OCI-LY3 (cell line): Measurements from ENCODE around the gene RNF121.

Source experiments
- H2AFZ ChIP-seq: fragments of 200-600, 300-600 bp; shearing (Covaris generic); 2 replicates; pipeline ENCODE4 v1.6.0; 2014; ENCODE audit warnings: antibody characterized with exemption, low read depth, low read length
- H3K27ac ChIP-seq: fragments of 200-600, 300-600 bp; sonication (generic); 2 replicates; pipeline ENCODE4 v1.5.1; 2014; ENCODE audit warnings: mild to moderate bottlenecking, low read length, moderate library complexity, mixed read lengths
- H3K27me3 ChIP-seq: fragments of 200-600, 300-600 bp; sonication (generic); 2 replicates; pipeline ENCODE4 v1.6.1; 2014; ENCODE audit warnings: low read depth, low read length, mixed read lengths
- H3K36me3 ChIP-seq: fragments of 200-600, 300-600 bp; sonication (generic); replicated peaks from 2 replicates; pipeline ENCODE3; 2014; ENCODE audit warnings: low read depth, low read length, mixed read lengths
- H3K4me1 ChIP-seq: fragments of 300-600, 200-600 bp; sonication (generic); 2 replicates; pipeline ENCODE4 v1.6.1; 2014; ENCODE audit warnings: low read length, mixed read lengths
- H3K4me2 ChIP-seq: fragments of 200-600, 300-600 bp; sonication (generic); 2 replicates; pipeline ENCODE4 v1.6.1; 2014; ENCODE audit warnings: low read length, mixed read lengths
- H3K4me3 ChIP-seq: fragments of 300-600, 200-600 bp; sonication (generic); 2 replicates; pipeline ENCODE4 v1.5.1; 2014; ENCODE audit warnings: antibody characterized with exemption, mild to moderate bottlenecking, low read length, moderate library complexity
- H3K79me2 ChIP-seq: fragments of 300-600, 200-600 bp; shearing (Covaris generic); 2 replicates; pipeline ENCODE4 v1.6.1; 2014; ENCODE audit warnings: mild to moderate bottlenecking, low read length, mixed read lengths
- H3K9ac ChIP-seq: fragments of 300-600, 200-600 bp; shearing (Covaris generic); 2 replicates; pipeline ENCODE4 v1.6.0; 2014; ENCODE audit warnings: mild to moderate bottlenecking, low read length, moderate library complexity
- H3K9me3 ChIP-seq: fragments of 200-600, 300-600 bp; shearing (Covaris generic); 2 replicates; pipeline ENCODE4 v1.6.1; 2014; ENCODE audit warnings: low read length, mixed read lengths; ENCODE audit not compliant: insufficient read depth
- H4K20me1 ChIP-seq: fragments of 200-600, 300-600 bp; sonication (generic); 2 replicates; pipeline ENCODE4 v1.6.1; 2016; ENCODE audit warnings: low read length, mixed read lengths; ENCODE audit not compliant: insufficient read depth
- CTCF ChIP-seq: fragments of 200-600, 300-600 bp; sonication (generic); IDR thresholded peaks from 2 replicates; pipeline ENCODE4 v1.5.1; 2014; ENCODE audit warnings: antibody characterized with exemption, low read length, low read depth
- EZH2phosphoT487 ChIP-seq: fragments of 200-600 bp; shearing (Covaris generic); IDR thresholded peaks from 2 replicates; pipeline ENCODE4 v1.6.1; 2018; ENCODE audit warnings: antibody characterized with exemption, mixed run types, low read depth

The RNF121 gene

DNA sequence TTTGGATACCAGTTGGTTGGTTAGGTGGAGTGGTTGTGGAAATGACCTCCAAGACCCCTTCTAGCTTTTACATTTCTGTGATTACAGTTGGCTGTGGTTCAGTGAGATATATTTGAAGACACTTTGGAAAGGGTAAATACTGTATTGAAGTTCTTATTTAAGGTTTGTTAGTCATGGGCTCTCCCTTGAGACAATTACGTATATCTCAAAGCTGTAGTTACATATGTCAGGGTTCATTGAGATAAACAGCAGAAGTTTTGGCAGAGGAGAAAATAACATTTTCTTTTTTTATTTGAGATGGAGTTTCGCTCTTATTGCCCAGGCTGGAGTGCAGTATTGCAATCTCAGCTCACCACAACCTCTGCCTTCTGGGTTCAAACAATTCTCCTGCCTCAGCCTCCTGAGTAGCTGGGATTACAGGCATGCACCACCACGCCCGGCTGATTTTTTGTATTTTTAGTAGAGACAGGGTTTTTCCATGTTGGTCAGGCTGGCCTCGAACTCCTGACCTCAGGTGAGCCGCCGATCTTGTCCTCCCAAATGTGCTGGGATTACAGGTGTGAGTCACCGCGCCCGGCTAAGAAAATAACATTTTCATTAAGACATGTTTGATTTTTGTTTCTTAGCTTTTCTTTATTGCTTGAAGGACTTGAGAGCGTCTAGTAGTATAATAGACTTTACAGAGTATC is 1.9 kb downstream of the RNF121 start:
- Histone ChIP-seq H3K9ac (peak overlapping the region; percentile 70), H3K9me3 (no peaks in the 10 kb centered on the region), H3K4me2 (peak overlapping the region; percentile 88), H4K20me1 (peaks cover 17% of the 10 kb centered on the region; the same call in 1 of the 2 replicates), H2AFZ (no peak overlapping the region), H3K4me3 (peak overlapping the region; percentile 84), H3K27ac (peak overlapping the region; percentile 74), H3K36me3 (peaks cover 7% of the 10 kb centered on the region), H3K79me2 (peaks cover 83% of the 10 kb centered on the region), H3K27me3 (no peaks in the 10 kb centered on the region), H3K4me1 (peaks cover 58% of the 10 kb centered on the region)
- TF ChIP-seq EZH2phosphoT487 (no peak), CTCF (no peak)

DNA sequence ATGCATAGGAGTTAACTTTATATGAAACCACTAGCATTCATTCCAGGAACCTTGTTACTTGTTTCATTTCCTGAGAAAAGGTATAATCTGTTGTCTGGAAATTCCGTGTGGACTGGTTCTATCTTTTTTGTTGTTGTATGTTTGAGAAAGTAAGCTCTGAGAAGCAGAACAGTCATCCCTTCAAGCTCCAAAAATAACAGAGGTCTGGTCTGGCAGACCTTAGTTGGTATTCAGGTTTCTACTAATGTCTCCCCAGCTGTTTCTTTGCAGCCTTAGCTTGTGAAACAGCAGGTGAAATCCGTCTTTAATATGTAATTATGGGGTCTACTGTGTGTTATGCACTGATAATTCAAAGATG is 2.4 kb downstream of the RNF121 start:
- TF ChIP-seq CTCF = no peak
- no peak for TF ChIP-seq EZH2phosphoT487
- H3K4me1 ChIP-seq = peaks cover 58% of the 10 kb centered on the region
- H3K36me3 ChIP-seq = peaks cover 6% of the 10 kb centered on the region
- peaks cover 88% of the 10 kb centered on the region for H3K79me2 ChIP-seq
- peak overlapping the region; percentile 88 for H3K4me2 ChIP-seq
- no peaks in the 10 kb centered on the region for H3K9me3 ChIP-seq
- H4K20me1 ChIP-seq = peaks cover 17% of the 10 kb centered on the region; the same call in 1 of the 2 replicates
- H3K27ac ChIP-seq = peak overlapping the region; percentile 74
- peak overlapping the region; percentile 84 for H3K4me3 ChIP-seq
- H2AFZ ChIP-seq = no peak overlapping the region
- peak overlapping the region; percentile 39 for H3K9ac ChIP-seq
- no peaks in the 10 kb centered on the region for H3K27me3 ChIP-seq

DNA sequence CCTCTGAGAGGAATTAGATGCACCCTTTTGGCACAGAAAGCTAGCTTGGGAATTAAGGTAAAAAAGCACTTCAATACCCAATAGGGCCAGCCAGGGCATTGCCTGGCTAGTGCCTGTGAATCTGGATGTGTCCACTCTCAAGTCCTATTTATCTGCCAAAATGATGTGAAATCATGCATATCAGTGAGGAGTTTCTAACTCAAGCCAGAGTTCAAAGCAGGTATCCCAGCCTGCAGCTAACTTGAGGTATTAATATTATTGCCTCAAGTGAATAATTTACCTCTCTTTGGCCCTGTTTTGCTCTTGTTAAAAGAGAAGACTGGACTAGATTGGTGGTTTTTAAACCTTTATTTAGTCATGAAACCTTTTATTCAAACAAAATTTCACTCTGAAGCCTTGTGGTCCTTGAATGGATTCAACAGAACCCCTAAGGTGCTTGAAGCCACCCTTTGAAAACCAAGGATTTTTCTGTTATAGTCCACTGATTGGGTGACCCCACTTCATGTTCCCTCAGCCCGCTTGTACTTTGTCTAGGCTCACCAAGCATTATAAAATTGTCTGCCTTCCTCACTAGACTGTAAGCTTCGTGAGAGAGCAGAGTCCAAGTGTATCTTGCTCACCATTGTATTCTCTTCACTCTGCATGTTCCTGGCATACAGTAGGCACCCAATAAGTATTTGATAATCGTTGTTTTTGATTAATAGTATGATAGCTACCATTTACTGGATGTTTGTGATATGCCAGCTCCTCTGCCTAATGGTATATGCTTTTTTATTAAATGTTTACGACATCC is 4.5 kb downstream of the RNF121 start:
- TF ChIP-seq CTCF (no peak), EZH2phosphoT487 (no peak)
- peaks cover 52% of the 10 kb centered on the region for H3K4me1 ChIP-seq
- H3K27me3 ChIP-seq = no peaks in the 10 kb centered on the region
- peaks cover 24% of the 10 kb centered on the region; the same call in 1 of the 2 replicates for H4K20me1 ChIP-seq
- H3K36me3 ChIP-seq = peaks cover 15% of the 10 kb centered on the region
- peak overlapping the region; percentile 74 for H3K27ac ChIP-seq
- H3K79me2 ChIP-seq = peaks cover 94% of the 10 kb centered on the region
- no peaks in the 10 kb centered on the region for H3K9me3 ChIP-seq
- peak overlapping the region; percentile 38; the same call in 1 of the 2 replicates for H3K9ac ChIP-seq
- H3K4me3 ChIP-seq = peak overlapping the region; percentile 61
- H2AFZ ChIP-seq = no peak overlapping the region
- peak overlapping the region; percentile 88 for H3K4me2 ChIP-seq

- Histone ChIP-seq H3K79me2 (peaks cover 99% of the 10 kb centered on the region), H3K36me3 (peaks cover 19% of the 10 kb centered on the region), H3K4me1 (peaks cover 55% of the 10 kb centered on the region), H3K9me3 (no peaks in the 10 kb centered on the region), H2AFZ (0 out of 2 replicates have a peak overlapping the region, but pooled peaks have one; percentile 5), H3K27me3 (no peaks in the 10 kb centered on the region), H4K20me1 (peaks cover 27% of the 10 kb centered on the region), H3K27ac (peak overlapping the region; percentile 74), H3K4me3 (peak overlapping the region; percentile 61), H3K9ac (peak overlapping the region; percentile 38), H3K4me2 (peak overlapping the region; percentile 88)
- TF ChIP-seq CTCF = no peak
- TF ChIP-seq EZH2phosphoT487 = no peak
Observed at GRCh38 chr11:71934213-71934612, 5.4 kb downstream of the RNF121 start.
